Measurements from ENCODE around the gene DRAM1.

GRCh38 chr12:101838628-101839323 lies 38.6 kb upstream of the DRAM1 start:
- TF ChIP-seq TAF1 (IDR thresholded peaks at IDR 0.05; ENCODE audit: borderline replicate concordance, low read depth, low read length) (no peak), POLR2AphosphoS5 (IDR thresholded peaks at IDR 0.05; ENCODE audit: low read depth, low read length) (no peak), POLR2A (IDR thresholded peaks at IDR 0.05; ENCODE audit: low read depth, low read length) (no peak)

All from GM12892 (cell line).